Lower leg skin (tissue), 3 donors: ENCODE data around the gene AGPAT2.

ENCODE experiments used
- POLR2A ChIP-seq, 2 donors: fragments of 450-650 bp; IDR thresholded peaks; one replicate each; pipeline ENCODE4 v1.6.1; 2016 to 2017; ENCODE audit warnings: antibody characterized with exemption in 2 of 2, mild to moderate bottlenecking in 1 of 2, moderate library complexity in 1 of 2
- TF ChIP-seq, protein P1 (sequence below), 3 donors: fragments of 450-650 bp; IDR thresholded peaks; one replicate each; pipeline ENCODE4 v1.5.1; 2016; ENCODE audit warnings: antibody characterized with exemption in 3 of 3, mild to moderate bottlenecking in 3 of 3, moderate library complexity in 2 of 3

DNA sequence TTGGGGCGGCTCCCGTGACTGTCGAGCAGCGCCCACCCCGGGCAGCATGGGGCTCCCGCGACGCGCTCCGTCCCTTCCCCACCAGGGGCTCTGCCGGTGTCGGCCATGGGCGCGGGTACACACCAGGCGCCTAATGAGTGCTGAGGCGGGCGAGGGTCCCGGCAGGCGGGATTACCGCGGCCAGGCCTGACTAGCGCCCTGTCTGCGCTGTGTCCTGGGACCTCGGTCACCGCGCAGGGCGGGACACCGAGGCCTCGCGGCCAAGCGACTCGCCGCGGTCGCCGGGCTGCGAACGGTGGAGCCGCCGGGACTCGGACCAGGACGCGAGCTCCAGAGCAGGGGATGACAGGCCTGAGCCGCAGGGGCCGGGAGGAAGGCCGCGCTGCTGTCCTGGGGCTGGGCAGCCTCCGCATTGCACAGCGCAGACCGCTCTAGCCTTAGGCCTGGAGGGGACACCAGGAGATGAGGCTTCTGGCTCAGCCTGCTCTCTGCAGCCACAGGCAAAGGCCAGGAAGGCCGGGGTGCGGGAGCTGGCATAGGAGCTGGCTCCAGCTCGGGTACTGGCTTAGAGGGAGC lies 41.4 kb upstream of the AGPAT2 start:
- TF ChIP-seq, protein P1, sequence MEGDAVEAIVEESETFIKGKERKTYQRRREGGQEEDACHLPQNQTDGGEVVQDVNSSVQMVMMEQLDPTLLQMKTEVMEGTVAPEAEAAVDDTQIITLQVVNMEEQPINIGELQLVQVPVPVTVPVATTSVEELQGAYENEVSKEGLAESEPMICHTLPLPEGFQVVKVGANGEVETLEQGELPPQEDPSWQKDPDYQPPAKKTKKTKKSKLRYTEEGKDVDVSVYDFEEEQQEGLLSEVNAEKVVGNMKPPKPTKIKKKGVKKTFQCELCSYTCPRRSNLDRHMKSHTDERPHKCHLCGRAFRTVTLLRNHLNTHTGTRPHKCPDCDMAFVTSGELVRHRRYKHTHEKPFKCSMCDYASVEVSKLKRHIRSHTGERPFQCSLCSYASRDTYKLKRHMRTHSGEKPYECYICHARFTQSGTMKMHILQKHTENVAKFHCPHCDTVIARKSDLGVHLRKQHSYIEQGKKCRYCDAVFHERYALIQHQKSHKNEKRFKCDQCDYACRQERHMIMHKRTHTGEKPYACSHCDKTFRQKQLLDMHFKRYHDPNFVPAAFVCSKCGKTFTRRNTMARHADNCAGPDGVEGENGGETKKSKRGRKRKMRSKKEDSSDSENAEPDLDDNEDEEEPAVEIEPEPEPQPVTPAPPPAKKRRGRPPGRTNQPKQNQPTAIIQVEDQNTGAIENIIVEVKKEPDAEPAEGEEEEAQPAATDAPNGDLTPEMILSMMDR (IDR thresholded peaks at IDR 0.05), result no peak
- TF ChIP-seq POLR2A (IDR thresholded peaks at IDR 0.05), result no peak
